ENCODE data around the gene OR4D9.

OR4D9 gene

GRCh38 chr11:59555601-59556114, 44.3 kb downstream of the OR4D9 start:
- in situ Hi-C loops (cut with HindIII; ENCODE audit: low sequenced_read_pairs) = no loop called here
- DNase-seq (ENCODE audit: low read depth, low spot score) = peak; percentile 38
- TF ChIP-seq CTCF (IDR thresholded peaks at IDR 0.05; ENCODE audit: low read depth, low read length) = no peak
- H3K4me3 ChIP-seq (ENCODE audit: low read depth, low read length) = peak overlapping the region; percentile 50

- DNase-seq (ENCODE audit: low read depth, low spot score) = peak; percentile 87
- in situ Hi-C loops (cut with HindIII; ENCODE audit: low sequenced_read_pairs) = no loop called here
- no peak for TF ChIP-seq CTCF (IDR thresholded peaks at IDR 0.05; ENCODE audit: low read depth, low read length)
These were observed 45.0 kb downstream of the OR4D9 start for GRCh38 chr11:59556115-59556916.

GRCh38 chr11:59556917-59557348, 45.6 kb downstream of the OR4D9 start:
- DNase-seq (ENCODE audit: low read depth, low spot score) = no peak
- TF ChIP-seq CTCF (IDR thresholded peaks at IDR 0.05; ENCODE audit: low read depth, low read length) = no peak
- in situ Hi-C loops (cut with HindIII; ENCODE audit: low sequenced_read_pairs) = no loop called here
- peak overlapping the region; percentile 50 for H3K4me3 ChIP-seq (ENCODE audit: low read depth, low read length)

More at GRCh38 chr11:59556115-59556916, 45.0 kb downstream of the OR4D9 start:
- H3K4me3 ChIP-seq (ENCODE audit: low read depth, low read length) = peak overlapping the region; percentile 50

DNA sequence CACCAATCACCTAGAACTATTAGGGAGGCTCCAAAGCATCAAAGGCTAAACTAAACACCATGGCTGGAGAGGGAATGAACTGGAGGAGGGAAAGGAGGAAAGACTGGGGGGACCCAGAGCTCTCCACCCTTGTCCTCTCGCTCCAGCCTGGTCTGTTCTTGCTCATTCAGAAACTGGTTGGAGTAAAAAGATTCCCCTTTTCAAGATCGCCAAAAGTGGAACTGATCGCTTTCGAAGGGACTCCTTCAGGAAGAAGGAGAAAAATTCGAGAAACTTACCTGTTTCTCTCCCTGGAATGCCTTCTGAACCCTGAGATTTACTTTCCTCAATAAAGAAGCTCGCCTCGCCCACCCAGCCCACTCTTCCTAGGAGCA, 46.9 kb downstream of the OR4D9 start:
- no peak for DNase-seq (ENCODE audit: low read depth, low spot score)
- H3K4me3 ChIP-seq (ENCODE audit: low read depth, low read length) = no peak overlapping the region
- in situ Hi-C loops (cut with HindIII; ENCODE audit: low sequenced_read_pairs) = no loop called here
- no peak for TF ChIP-seq CTCF (IDR thresholded peaks at IDR 0.05; ENCODE audit: low read depth, low read length)

GRCh38 chr11:59559886-59560285, 48.5 kb downstream of the OR4D9 start:
- in situ Hi-C loops (cut with HindIII; ENCODE audit: low sequenced_read_pairs) = no loop called here
- peak overlapping the region; percentile 86 for H3K4me3 ChIP-seq (ENCODE audit: low read depth, low read length)
- DNase-seq (ENCODE audit: low read depth, low spot score) = no peak
- TF ChIP-seq CTCF (IDR thresholded peaks at IDR 0.05; ENCODE audit: low read depth, low read length) = no peak

- peak overlapping the region; percentile 86 for H3K4me3 ChIP-seq (ENCODE audit: low read depth, low read length)
- DNase-seq (ENCODE audit: low read depth, low spot score) = peak; percentile 77
- no peak for TF ChIP-seq CTCF (IDR thresholded peaks at IDR 0.05; ENCODE audit: low read depth, low read length)
- in situ Hi-C loops (cut with HindIII; ENCODE audit: low sequenced_read_pairs) = no loop called here
These were observed 49.0 kb downstream of the OR4D9 start for GRCh38 chr11:59560290-59560701.
